Activated T-helper 1 cell treated with Interleukin-2 at 50 U/mL for 16 hours (primary cell): ENCODE measurements around the gene RPS6KC1.
"Not testable (repeated sequence)": the region's sequence is repeated elsewhere in the genome, so short reads cannot be mapped to it uniquely, and the experiment has no call there.

Experiments used
- DNase-seq: peaks from one replicate; pipeline ENCODE4 v3.0.0-alpha.2; 2020; ENCODE audit warnings: low read depth

Gene RPS6KC1

GRCh38 chr1:213106298-213106697 lies 55.3 kb downstream of the RPS6KC1 start:
- no peak for DNase-seq

- DNase-seq = no peak
Observed at GRCh38 chr1:213107613-213108012, 56.6 kb downstream of the RPS6KC1 start.

GRCh38 chr1:213110349-213111300 lies 59.6 kb downstream of the RPS6KC1 start:
- DNase-seq = no peak

- no peak for DNase-seq
Observed at GRCh38 chr1:213111502-213111901, 60.5 kb downstream of the RPS6KC1 start.

GRCh38 chr1:213112723-213113122 lies 61.7 kb downstream of the RPS6KC1 start:
- DNase-seq = not testable (repeated sequence)

GRCh38 chr1:213117699-213118180 lies 66.7 kb downstream of the RPS6KC1 start:
- DNase-seq = not testable (repeated sequence)

GRCh38 chr1:213119794-213120193 lies 68.8 kb downstream of the RPS6KC1 start:
- no peak for DNase-seq

GRCh38 chr1:213120386-213120785 lies 69.3 kb downstream of the RPS6KC1 start:
- DNase-seq = no peak

GRCh38 chr1:213120961-213121360 lies 69.9 kb downstream of the RPS6KC1 start:
- DNase-seq = no peak

GRCh38 chr1:213122514-213122929 lies 71.5 kb downstream of the RPS6KC1 start:
- no peak for DNase-seq

GRCh38 chr1:213123087-213123486 lies 72.0 kb downstream of the RPS6KC1 start:
- no peak for DNase-seq

GRCh38 chr1:213123536-213123935 lies 72.5 kb downstream of the RPS6KC1 start:
- DNase-seq = no peak

- no peak for DNase-seq
Observed at GRCh38 chr1:213124590-213124989, 73.5 kb downstream of the RPS6KC1 start.

- no peak for DNase-seq
Observed at GRCh38 chr1:213125643-213126042, 74.6 kb downstream of the RPS6KC1 start.

GRCh38 chr1:213127074-213127473 lies 76.0 kb downstream of the RPS6KC1 start:
- DNase-seq = no peak

- no peak for DNase-seq
Observed at GRCh38 chr1:213131851-213132655, 81.0 kb downstream of the RPS6KC1 start.

GRCh38 chr1:213135572-213135971 lies 84.5 kb downstream of the RPS6KC1 start:
- DNase-seq = no peak

- DNase-seq = no peak
Observed at GRCh38 chr1:213136190-213136917, 85.3 kb downstream of the RPS6KC1 start.

GRCh38 chr1:213138391-213138790 lies 87.3 kb downstream of the RPS6KC1 start:
- DNase-seq = no peak

- DNase-seq = no peak
Observed at GRCh38 chr1:213138892-213139291, 87.9 kb downstream of the RPS6KC1 start.

GRCh38 chr1:213148905-213149304 lies 97.9 kb downstream of the RPS6KC1 start:
- DNase-seq = no peak

- DNase-seq = not testable (repeated sequence)
Observed at GRCh38 chr1:213150090-213150489, 99.0 kb downstream of the RPS6KC1 start.
